Prostate gland (tissue), 2 donors: ENCODE measurements around the gene BRD3OS. TPM values are rescaled to one million over a fixed set of nuclear protein-coding genes. Genes with fewer than 3 reads are reported as not detected.

Source experiments
- DNase-seq: peaks from one replicate; pipeline ENCODE4 v3.0.0-alpha.2; 2019; ENCODE audit warnings: low spot score
- H3K27ac ChIP-seq, 2 donors: fragments of 200-600 bp; sonication (generic); 2 replicates each; pipeline ENCODE4 v1.5.1; 2017 to 2019
- H3K27me3 ChIP-seq: fragments of 200-600 bp; sonication (generic); replicated peaks from 2 replicates; pipeline ENCODE4 v1.5.1; 2019; ENCODE audit not compliant: insufficient read depth
- H3K36me3 ChIP-seq, 2 donors: fragments of 200-600 bp; sonication (generic); 1 replicate in 1 of 2; 2 replicates in 1 of 2; pipeline versions ENCODE4 v1.5.1 to v1.8.1; 2017 to 2019
- H3K4me1 ChIP-seq: fragments of 200-600 bp; sonication (generic); replicated peaks from 2 replicates; pipeline ENCODE4 v1.5.1; 2019
- H3K4me3 ChIP-seq, 2 donors: fragments of 200-600 bp; sonication (generic); 2 replicates each; pipeline ENCODE4 v1.5.1; 2017 to 2019
- H3K9me3 ChIP-seq: fragments of 200-600 bp; sonication (generic); 2 replicates; pipeline ENCODE4 v1.5.1; 2017
- CTCF ChIP-seq, 4 experiments: fragments of 200-600 bp in 2 of 4; fragments of 450-650 bp in 2 of 4; sonication (generic) in 2 of 4; IDR thresholded peaks; 1 replicate in 3 of 4; 2 replicates in 1 of 4; pipeline ENCODE4 v1.5.1; 2016 to 2019; ENCODE audit warnings: antibody characterized with exemption in 4 of 4, mild to moderate bottlenecking in 2 of 4, moderate library complexity in 2 of 4
- POLR2A ChIP-seq: fragments of 450-650 bp; IDR thresholded peaks from one replicate; pipeline ENCODE4 v1.6.1; 2016; ENCODE audit warnings: antibody characterized with exemption, mild to moderate bottlenecking
- POLR2AphosphoS5 ChIP-seq: sonication (generic); formaldehyde crosslinking; IDR thresholded peaks from one replicate; pipeline ENCODE4 v1.6.1; 2017; ENCODE audit warnings: antibody characterized with exemption
- WGBS: methylation state at CpG from one replicate; pipeline ENCODE4 v1.1.5; 2018; 5-methylcytosine and 5-hydroxymethylcytosine counted together
- intact Hi-C: fragments of 100-400 bp; cut with DNase I; formaldehyde crosslinking; loops from one replicate; pipeline ENCODE4 v1.14.2; 2022
- total RNA-seq, 2 donors: library from RNA; depleted of rRNA; stranded (reverse); fragments of >200 nt; gene quantifications; one replicate each; pipeline ENCODE4 v1.1.0, GENCODE V29; 2016

The BRD3OS gene
- total RNA-seq, 2 donors from 2014 or later: 16.2 to 30.1 TPM

DNA sequence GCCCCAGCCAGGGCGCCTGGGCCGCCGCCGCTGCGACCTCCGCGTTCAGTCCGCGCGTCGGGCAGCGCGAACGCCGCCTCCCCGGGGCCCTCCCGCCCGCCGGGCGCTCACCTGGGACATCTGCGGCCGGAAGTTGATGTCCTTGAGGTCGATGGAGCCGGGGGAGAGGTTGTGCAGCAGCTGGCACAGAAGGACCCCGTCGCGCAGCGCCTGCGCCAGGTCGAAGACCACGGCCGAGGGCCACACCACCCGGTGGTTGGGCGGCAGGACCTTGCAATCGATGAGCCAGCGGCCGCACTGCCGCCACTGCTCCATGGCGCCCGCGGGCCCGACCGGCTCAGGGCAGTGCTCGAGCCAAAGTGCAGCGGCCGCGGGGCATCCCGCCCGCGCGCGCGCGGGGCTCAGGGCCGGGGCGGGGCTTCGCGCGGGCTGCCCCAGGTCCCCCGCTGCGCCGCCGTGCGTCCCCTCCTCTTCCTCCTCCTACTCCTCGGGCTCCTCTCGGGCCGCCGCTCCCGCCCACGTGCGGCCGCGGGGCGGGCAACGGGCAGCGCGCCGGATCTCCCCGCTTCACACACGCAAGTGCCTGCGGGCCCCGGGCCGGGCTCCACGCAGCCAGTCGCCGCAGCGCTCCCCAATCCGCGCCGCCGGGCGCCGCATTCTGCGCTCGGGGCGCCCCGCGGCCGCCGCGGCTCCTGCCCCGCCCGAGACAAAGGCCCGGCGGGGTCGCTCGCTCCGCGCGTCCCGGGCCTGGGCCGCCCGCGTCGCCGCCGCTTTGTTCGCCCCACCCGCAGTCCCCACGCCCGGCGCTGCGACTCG is 33.1 kb upstream of the BRD3OS start, which contains the start of gene VAV2:
Gene VAV2 (minus strand): TSS at position 361 of the 816 bp plus-strand sequence. CDS start 46 bp downstream, at position 315.
- intact Hi-C loops: no loop called here
- TF ChIP-seq POLR2A (no peak), CTCF (IDR thresholded peaks at IDR 0.05) (no peak), POLR2AphosphoS5 (no peak)
- Histone ChIP-seq H3K9me3 (no peaks in the 10 kb centered on the region), H3K36me3 (no peaks in the 10 kb centered on the region), H3K27me3 (no peaks in the 10 kb centered on the region), H3K4me1 (no peaks in the 10 kb centered on the region), H3K27ac (peak within 1 kb of the TSS; percentile 89 to 94), H3K4me3 (peak within 1 kb of the TSS; percentile 56 to 68)
- DNase-seq: peak; percentile 46
- WGBS: 0% methylated on average over 64 of the region's 124 CpGs

DNA sequence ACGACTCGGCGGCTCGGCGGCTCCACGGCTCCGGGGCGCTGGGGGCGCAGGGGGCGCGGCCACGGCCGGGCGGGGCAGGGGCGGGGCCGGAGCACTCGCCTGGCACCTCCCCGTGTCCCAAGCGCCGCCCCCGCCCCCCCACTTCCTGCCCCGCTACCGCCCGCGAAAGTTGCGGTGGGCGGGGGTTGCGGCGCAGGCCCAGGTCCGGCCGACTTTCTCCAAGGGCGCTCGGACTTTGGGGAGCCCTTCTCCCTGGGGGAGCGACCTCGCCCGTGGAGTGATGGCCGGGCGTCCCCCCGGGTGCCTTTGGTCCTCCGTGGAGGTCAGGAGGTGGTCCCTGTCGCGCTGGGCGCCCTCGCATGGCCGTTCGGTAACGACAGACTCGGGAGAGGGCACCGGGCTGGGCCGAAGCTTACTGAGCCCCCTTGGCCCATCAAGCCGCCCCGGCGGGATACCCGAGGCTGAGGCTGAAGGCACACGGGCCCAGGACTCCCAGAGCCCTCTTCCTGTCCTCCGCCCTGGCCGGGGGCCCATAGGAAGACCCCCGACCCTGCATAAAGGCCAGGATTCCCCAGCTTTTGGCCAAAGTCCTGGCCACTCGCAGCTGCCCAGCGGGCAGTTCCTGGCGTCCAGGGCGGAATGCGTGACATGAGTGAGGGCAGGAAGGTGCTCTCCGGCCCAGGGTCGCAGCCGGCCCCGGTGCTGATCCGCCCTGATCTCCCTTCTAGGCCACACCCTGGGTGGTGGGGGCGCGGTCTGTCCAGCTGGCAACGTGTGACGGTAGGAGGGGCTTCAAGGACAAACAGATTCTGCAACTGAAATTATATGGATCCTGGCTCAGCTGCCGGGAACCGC is 32.3 kb upstream of the BRD3OS start:
- Histone ChIP-seq H3K27me3 (no peaks in the 10 kb centered on the region), H3K27ac (peak overlapping the region; percentile 89 to 94), H3K9me3 (no peaks in the 10 kb centered on the region), H3K36me3 (no peaks in the 10 kb centered on the region), H3K4me3 (peak overlapping the region; percentile 56 to 68), H3K4me1 (no peaks in the 10 kb centered on the region)
- peak; percentile 84 for DNase-seq
- TF ChIP-seq POLR2A (peak; percentile 73), POLR2AphosphoS5 (peak; percentile 64), CTCF (IDR thresholded peaks at IDR 0.05) (peak; percentile 12 to 56 (median 42))
- intact Hi-C loops: no loop called here
- WGBS: under 1% methylated on average over 42 of the region's 74 CpGs

GRCh38 chr9:133993635-133994253 is 31.5 kb upstream of the BRD3OS start:
- Histone ChIP-seq H3K27me3 (no peaks in the 10 kb centered on the region), H3K4me3 (peak overlapping the region; percentile 56 to 68), H3K27ac (peak overlapping the region; percentile 89 to 94), H3K36me3 (no peaks in the 10 kb centered on the region), H3K4me1 (no peaks in the 10 kb centered on the region), H3K9me3 (no peaks in the 10 kb centered on the region)
- 55% methylated on average over 16 of the region's 16 CpGs for WGBS
- TF ChIP-seq CTCF (IDR thresholded peaks at IDR 0.05): no peak
- TF ChIP-seq POLR2AphosphoS5: no peak
- no peak for TF ChIP-seq POLR2A
- intact Hi-C loops: loop anchor here (1.0 kb wide), 1 partner anchor 200 kb away; no protein-coding TSS in a partner anchor
- no peak for DNase-seq

GRCh38 chr9:133994353-133995011 is 30.8 kb upstream of the BRD3OS start:
- no peak for TF ChIP-seq POLR2A
- peak; percentile 98 to 100 (median 99) for TF ChIP-seq CTCF (IDR thresholded peaks at IDR 0.05)
- peak; percentile 38 for TF ChIP-seq POLR2AphosphoS5
- H3K27ac ChIP-seq: no peak overlapping the region
- H3K27me3 ChIP-seq: no peaks in the 10 kb centered on the region
- H3K9me3 ChIP-seq: no peaks in the 10 kb centered on the region
- WGBS: 3% methylated on average over 11 of the region's 11 CpGs
- intact Hi-C loops: loop anchor here (1.0 kb wide), 1 partner anchor 201 kb away; no protein-coding TSS in a partner anchor
- H3K36me3 ChIP-seq: no peaks in the 10 kb centered on the region
- no peaks in the 10 kb centered on the region for H3K4me1 ChIP-seq
- peak; percentile 64 for DNase-seq
- H3K4me3 ChIP-seq: no peak overlapping the region
